Raji (cell line): Measurements from ENCODE around the gene DPYSL3.

Experiments
- POLR2A ChIP-seq: IDR thresholded peaks from 2 replicates; pipeline ENCODE4 v1.6.1; 2011; ENCODE audit warnings: low read depth, low read length, control low read depth; ENCODE audit not compliant: insufficient read depth

The DPYSL3 gene

GRCh38 chr5:147509710-147510651, at the start of gene DPYSL3:
Gene DPYSL3 (minus strand): TSS chr5:147510068. CDS start chr5:147509858, 210 bp downstream.
- TF ChIP-seq POLR2A, result no peak

GRCh38 chr5:147558826-147559225, 49.0 kb upstream of the DPYSL3 start:
- no peak for TF ChIP-seq POLR2A

- TF ChIP-seq POLR2A, result no peak
These were observed 48.2 kb upstream of the DPYSL3 start for GRCh38 chr5:147557876-147558745.

- no peak for TF ChIP-seq POLR2A
These were observed 45.3 kb upstream of the DPYSL3 start for GRCh38 chr5:147555176-147555575.

GRCh38 chr5:147554261-147554817, 44.5 kb upstream of the DPYSL3 start:
- TF ChIP-seq POLR2A, result no peak

GRCh38 chr5:147552897-147553296, 43.0 kb upstream of the DPYSL3 start:
- no peak for TF ChIP-seq POLR2A

GRCh38 chr5:147551677-147552076, 41.8 kb upstream of the DPYSL3 start:
- TF ChIP-seq POLR2A, result no peak

- TF ChIP-seq POLR2A, result no peak
These were observed 37.9 kb upstream of the DPYSL3 start for GRCh38 chr5:147547730-147548129.

GRCh38 chr5:147544556-147544955, 34.7 kb upstream of the DPYSL3 start:
- TF ChIP-seq POLR2A, result no peak

GRCh38 chr5:147539053-147539452, 29.2 kb upstream of the DPYSL3 start:
- no peak for TF ChIP-seq POLR2A

- no peak for TF ChIP-seq POLR2A
These were observed 28.4 kb upstream of the DPYSL3 start for GRCh38 chr5:147538236-147538635.

- TF ChIP-seq POLR2A, result no peak
These were observed 24.5 kb upstream of the DPYSL3 start for GRCh38 chr5:147534172-147534951.

GRCh38 chr5:147532156-147532555, 22.3 kb upstream of the DPYSL3 start:
- TF ChIP-seq POLR2A, result no peak

- no peak for TF ChIP-seq POLR2A
These were observed 20.9 kb upstream of the DPYSL3 start for GRCh38 chr5:147530530-147531389.
